HL-60 (cell line): ENCODE results near the gene TGFBR3.

Experiments
- POLR2AphosphoS5 ChIP-seq: IDR thresholded peaks from 2 replicates; pipeline ENCODE4 v1.6.1; 2012; ENCODE audit warnings: low read depth
- TF ChIP-seq, protein P1 (sequence below): IDR thresholded peaks from one replicate; pipeline ENCODE4 v1.5.1; 2011; ENCODE audit warnings: low read length, control low read depth, inconsistent platforms; ENCODE audit not compliant: insufficient read depth

DNA sequence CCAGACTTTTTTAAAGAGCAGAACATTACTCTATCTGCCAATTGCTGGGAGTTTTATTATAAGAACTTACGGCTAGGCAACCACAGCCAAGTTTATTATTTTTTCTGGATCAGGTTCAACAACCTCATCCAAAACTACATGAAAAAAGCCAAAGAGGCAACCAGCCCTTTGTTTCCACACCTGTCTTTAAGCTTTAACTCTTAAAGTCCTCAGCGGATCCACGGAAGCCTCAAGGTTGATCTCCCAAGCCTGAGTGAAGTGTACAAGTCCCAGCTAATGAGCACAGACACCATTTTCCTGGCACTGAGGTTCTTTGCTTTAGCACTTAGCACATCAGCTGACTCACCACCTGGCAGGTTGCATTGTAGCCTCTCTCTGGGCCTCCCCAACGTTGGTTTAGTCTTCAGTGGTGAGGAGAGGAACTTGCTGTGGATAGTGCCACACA lies 143.1 kb downstream of the TGFBR3 start:
- TF ChIP-seq, protein P1, sequence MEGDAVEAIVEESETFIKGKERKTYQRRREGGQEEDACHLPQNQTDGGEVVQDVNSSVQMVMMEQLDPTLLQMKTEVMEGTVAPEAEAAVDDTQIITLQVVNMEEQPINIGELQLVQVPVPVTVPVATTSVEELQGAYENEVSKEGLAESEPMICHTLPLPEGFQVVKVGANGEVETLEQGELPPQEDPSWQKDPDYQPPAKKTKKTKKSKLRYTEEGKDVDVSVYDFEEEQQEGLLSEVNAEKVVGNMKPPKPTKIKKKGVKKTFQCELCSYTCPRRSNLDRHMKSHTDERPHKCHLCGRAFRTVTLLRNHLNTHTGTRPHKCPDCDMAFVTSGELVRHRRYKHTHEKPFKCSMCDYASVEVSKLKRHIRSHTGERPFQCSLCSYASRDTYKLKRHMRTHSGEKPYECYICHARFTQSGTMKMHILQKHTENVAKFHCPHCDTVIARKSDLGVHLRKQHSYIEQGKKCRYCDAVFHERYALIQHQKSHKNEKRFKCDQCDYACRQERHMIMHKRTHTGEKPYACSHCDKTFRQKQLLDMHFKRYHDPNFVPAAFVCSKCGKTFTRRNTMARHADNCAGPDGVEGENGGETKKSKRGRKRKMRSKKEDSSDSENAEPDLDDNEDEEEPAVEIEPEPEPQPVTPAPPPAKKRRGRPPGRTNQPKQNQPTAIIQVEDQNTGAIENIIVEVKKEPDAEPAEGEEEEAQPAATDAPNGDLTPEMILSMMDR = no peak
- TF ChIP-seq POLR2AphosphoS5 = no peak
